Measurements from ENCODE around the gene TENM3. TPM values are rescaled to one million over a fixed set of nuclear protein-coding genes. Genes with fewer than 3 reads are reported as not detected.

TENM3 gene
- total RNA-seq, 4 donors from 2014 or later: 19.7 to 47.2 (median 33.0) TPM

GRCh38 chr4:182752158-182752910, 509.1 kb downstream of the TENM3 start:
- no peak for TF ChIP-seq CTCF (IDR thresholded peaks at IDR 0.05)
- ATAC-seq (ENCODE audit: low FRiP score) (no peak), DNase-seq (ENCODE audit: low spot score) (no peak)

- no peak for ATAC-seq (ENCODE audit: low FRiP score)
- no peak for DNase-seq (ENCODE audit: low spot score)
These were observed 511.7 kb downstream of the TENM3 start for GRCh38 chr4:182754895-182755294.

GRCh38 chr4:182756161-182756690, 513.0 kb downstream of the TENM3 start:
- TF ChIP-seq CTCF (IDR thresholded peaks at IDR 0.05): no peak
- DNase-seq (ENCODE audit: low spot score) (no peak), ATAC-seq (ENCODE audit: low FRiP score) (no peak)

More at GRCh38 chr4:182754895-182755294, 511.7 kb downstream of the TENM3 start:
- no peak for TF ChIP-seq CTCF (IDR thresholded peaks at IDR 0.05)

GRCh38 chr4:182758273-182758672, 515.1 kb downstream of the TENM3 start:
- TF ChIP-seq CTCF (IDR thresholded peaks at IDR 0.05): no peak
- no peak for DNase-seq (ENCODE audit: low spot score)
- no peak for ATAC-seq (ENCODE audit: low FRiP score)

- ATAC-seq (ENCODE audit: low FRiP score) (no peak), DNase-seq (ENCODE audit: low spot score) (no peak)
- TF ChIP-seq CTCF (IDR thresholded peaks at IDR 0.05): no peak
These were observed 517.4 kb downstream of the TENM3 start for GRCh38 chr4:182760551-182761043.

GRCh38 chr4:182764137-182764536, 520.9 kb downstream of the TENM3 start:
- no peak for ATAC-seq (ENCODE audit: low FRiP score)
- no peak for DNase-seq (ENCODE audit: low spot score)
- no peak for TF ChIP-seq CTCF (IDR thresholded peaks at IDR 0.05)

- ATAC-seq (ENCODE audit: low FRiP score) (no peak), DNase-seq (ENCODE audit: low spot score) (no peak)
- no peak for TF ChIP-seq CTCF (IDR thresholded peaks at IDR 0.05)
These were observed 521.4 kb downstream of the TENM3 start for GRCh38 chr4:182764642-182765041.

Measured in omental fat pad (tissue), 4 donors.